ENCODE measurements around the gene FILIP1L. TPM values are rescaled to one million over a fixed set of nuclear protein-coding genes. Genes with fewer than 3 reads are reported as not detected.

The FILIP1L gene
- total RNA-seq, 2 experiments from 2014 or later, result 0.25 to 0.44 TPM

DNA sequence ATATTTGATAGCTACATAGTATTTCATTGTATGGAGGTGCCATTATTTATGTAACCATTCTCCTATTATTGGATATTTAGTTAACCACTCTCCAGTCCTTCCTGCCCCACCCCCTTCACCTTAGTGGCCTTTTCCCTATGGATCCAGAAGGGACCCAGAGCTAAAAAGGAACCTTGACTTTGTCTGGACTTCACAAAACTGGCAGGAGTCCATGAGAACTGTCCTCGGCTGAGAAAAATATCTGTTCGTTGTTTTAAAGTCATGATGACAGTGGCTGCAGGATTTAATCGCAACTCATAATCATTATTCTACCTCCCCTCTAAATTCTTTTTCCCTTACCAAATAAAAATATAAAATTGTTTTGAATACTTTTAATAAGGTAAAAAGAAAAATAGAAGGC, 166.9 kb downstream of the FILIP1L start:
- Mint-ChIP-seq H3K27ac (no peak overlapping the region), H3K4me3 (no peak overlapping the region), H3K4me1 (no peaks in the 10 kb centered on the region), H3K27me3 (no peaks in the 10 kb centered on the region), H3K9me3 (no peaks in the 10 kb centered on the region), H3K36me3 (ENCODE audit: low read depth) (no peaks in the 10 kb centered on the region)
- ChIA-PET CTCF (interaction anchor here (1.1 kb wide), 1 partner anchor 9 kb away, joined by 3 read pairs; no protein-coding TSS in a partner anchor), POLR2A (no interaction called here)
- no peak for DNase-seq

DNA sequence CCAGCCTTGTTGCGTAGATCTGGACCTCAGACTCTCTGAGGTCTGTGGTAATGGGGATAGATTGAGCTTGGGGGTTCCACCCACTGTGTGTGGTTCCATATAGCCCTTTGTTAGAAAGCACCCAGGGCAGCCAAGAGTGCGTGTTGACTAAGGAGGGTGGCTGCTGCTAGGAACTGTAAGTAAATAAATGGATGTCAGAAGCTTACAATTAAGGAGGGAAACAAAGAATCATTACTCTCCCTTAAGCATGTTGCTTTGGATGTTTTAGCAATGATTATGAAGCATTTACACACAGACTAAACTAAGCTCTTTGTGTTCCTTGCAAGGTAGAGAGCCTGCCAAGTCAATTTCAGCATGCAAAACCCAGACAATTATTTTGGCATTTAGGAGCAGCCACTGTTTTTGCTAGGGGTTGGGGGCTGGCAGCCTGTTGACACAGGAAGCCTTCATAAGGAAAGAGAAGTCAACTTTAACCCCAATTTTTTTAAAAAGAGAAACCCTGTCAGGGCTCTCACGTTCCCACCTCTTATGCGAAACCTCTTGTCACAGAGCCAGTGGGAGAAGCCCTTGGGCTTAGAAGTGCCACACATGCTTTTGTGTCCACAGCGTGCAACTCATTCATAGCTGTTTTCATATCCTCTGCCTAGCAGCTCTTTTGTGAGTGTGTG, 168.8 kb downstream of the FILIP1L start:
- ChIA-PET POLR2A (no interaction called here), CTCF (interaction anchor here (1.0 to 1.3 kb wide), 3 partner anchors 9 to 14 kb away, joined by 3 to 6 read pairs (median 3); no protein-coding TSS in a partner anchor)
- DNase-seq, result no peak
- Mint-ChIP-seq H3K9me3 (no peaks in the 10 kb centered on the region), H3K27me3 (no peaks in the 10 kb centered on the region), H3K27ac (no peak overlapping the region), H3K4me1 (no peaks in the 10 kb centered on the region), H3K36me3 (ENCODE audit: low read depth) (no peaks in the 10 kb centered on the region), H3K4me3 (no peak overlapping the region)

DNA sequence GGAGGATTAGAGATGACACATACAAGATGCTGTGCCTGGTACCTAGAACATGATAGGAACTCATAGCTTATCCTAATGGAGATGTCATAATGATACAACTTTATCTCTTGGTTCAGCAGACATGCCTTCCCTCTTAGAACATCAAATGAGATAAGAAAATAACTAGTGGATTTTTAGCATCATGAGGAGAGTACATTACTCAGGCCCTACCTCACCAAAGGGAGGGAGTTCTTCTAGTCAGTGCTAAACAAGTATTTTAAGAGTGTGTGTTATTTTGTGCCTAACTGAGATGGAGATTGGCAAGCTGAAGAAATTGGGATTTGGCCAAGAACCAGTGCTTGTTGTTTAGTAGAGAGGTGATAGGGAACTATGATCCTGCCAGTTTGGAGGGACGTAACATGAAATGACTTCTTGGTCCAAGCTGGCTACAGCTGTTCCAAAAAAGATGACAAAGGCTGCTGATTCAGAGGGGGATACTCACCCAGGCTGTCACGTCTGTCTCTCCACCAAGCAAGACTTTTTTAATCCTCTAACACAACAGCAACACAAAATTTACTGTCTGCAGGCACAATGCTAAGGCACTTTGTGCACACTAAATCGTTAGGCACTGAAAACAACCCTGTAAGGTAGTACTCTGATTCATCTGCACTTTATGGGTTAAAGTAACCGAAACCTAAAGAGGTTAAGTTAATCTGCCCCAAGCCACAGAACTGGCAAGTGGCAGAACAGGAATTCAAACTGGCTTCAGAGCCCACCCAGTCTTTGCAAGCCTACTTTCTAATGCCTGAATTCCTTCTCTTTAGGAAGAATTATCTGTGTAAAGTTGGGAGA, 170.2 kb downstream of the FILIP1L start:
- Mint-ChIP-seq H3K36me3 (ENCODE audit: low read depth) (no peaks in the 10 kb centered on the region), H3K4me3 (no peak overlapping the region), H3K4me1 (peaks cover 2% of the 10 kb centered on the region), H3K9me3 (no peaks in the 10 kb centered on the region), H3K27me3 (no peaks in the 10 kb centered on the region), H3K27ac (no peak overlapping the region)
- no peak for DNase-seq
- CTCF ChIA-PET, result interaction anchor here (0.6 kb wide), 1 partner anchor 143 kb away, joined by 3 read pairs; no protein-coding TSS in a partner anchor
- POLR2A ChIA-PET, result no interaction called here

DNA sequence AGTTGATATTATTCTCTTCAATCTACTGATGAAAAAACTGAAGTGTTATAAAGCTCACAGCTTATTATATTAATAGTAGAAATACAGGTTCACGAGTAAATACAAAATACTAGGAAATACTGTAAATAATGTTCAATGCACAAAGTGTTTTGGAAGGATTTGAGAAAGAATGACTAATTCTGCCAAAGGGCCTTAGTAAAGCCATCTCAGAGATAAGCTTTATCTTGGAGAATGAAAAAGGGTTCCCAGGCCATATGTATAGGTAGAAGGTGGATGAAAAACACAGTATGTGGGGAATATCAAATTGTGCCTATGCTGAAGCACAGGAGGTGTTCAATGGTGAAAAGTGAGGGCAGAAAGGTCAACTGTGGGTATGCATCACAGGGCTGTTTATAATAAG, 173.1 kb downstream of the FILIP1L start:
- Mint-ChIP-seq H3K4me1 (peaks cover 2% of the 10 kb centered on the region), H3K27ac (no peak overlapping the region), H3K27me3 (no peaks in the 10 kb centered on the region), H3K9me3 (no peaks in the 10 kb centered on the region), H3K4me3 (no peak overlapping the region), H3K36me3 (ENCODE audit: low read depth) (no peaks in the 10 kb centered on the region)
- POLR2A ChIA-PET, result no interaction called here
- no peak for DNase-seq
- CTCF ChIA-PET, result interaction anchor here (0.6 kb wide), 1 partner anchor 132 kb away, joined by 4 read pairs; no protein-coding TSS in a partner anchor

DNA sequence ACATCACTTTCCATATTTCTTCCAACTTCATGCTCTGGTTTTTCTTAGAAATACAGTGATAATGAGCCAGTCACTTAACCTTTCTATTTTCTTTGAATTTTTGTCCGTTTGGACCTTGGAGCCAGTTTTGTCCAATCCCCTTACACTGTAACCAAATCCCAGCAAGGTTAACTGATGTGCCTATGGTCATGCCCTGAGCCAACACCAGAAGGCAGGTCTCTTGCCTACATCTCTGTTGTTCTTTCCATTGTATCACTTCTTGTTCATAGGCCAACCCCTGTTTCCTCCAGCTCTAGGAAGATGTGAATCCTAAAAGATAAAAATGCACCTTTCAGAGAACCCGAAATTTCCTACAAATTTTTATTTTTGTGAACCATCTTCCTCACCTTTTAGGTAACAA, 174.0 kb downstream of the FILIP1L start:
- Mint-ChIP-seq H3K9me3 (no peaks in the 10 kb centered on the region), H3K27me3 (no peaks in the 10 kb centered on the region), H3K36me3 (ENCODE audit: low read depth) (no peaks in the 10 kb centered on the region), H3K27ac (no peak overlapping the region), H3K4me3 (no peak overlapping the region), H3K4me1 (peaks cover 2% of the 10 kb centered on the region)
- no peak for DNase-seq
- CTCF ChIA-PET, result interaction anchor here (0.6 kb wide), 1 partner anchor 131 kb away, joined by 4 read pairs; no protein-coding TSS in a partner anchor
- POLR2A ChIA-PET, result interaction anchor here (0.6 kb wide), 1 partner anchor 61 kb away, joined by 3 read pairs; no protein-coding TSS in a partner anchor

DNA sequence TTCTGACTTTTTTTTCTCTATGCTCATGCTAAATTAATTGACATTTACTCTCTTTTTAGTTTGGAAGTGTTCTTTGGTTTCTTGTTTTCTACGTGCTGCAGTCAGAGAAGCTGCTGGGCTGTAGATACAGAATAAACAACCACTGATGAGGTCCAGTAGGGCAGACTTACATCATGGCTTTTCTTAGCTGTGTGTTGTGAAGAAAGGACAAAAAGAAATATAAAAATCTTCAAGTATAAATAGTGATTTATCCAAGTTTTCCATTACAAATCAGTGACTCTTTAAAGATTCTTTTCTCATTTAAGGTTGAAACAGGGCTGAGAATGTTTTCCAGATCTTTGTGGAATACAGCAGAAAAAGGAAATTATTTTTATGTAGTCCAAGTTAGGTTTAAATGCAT, 174.4 kb downstream of the FILIP1L start:
- Mint-ChIP-seq H3K9me3 (no peaks in the 10 kb centered on the region), H3K4me3 (no peak overlapping the region), H3K27me3 (no peaks in the 10 kb centered on the region), H3K36me3 (ENCODE audit: low read depth) (no peaks in the 10 kb centered on the region), H3K4me1 (peaks cover 2% of the 10 kb centered on the region), H3K27ac (no peak overlapping the region)
- CTCF ChIA-PET, result no interaction called here
- POLR2A ChIA-PET, result interaction anchor here (0.6 kb wide), 1 partner anchor 61 kb away, joined by 3 read pairs; no protein-coding TSS in a partner anchor
- no peak for DNase-seq

DNA sequence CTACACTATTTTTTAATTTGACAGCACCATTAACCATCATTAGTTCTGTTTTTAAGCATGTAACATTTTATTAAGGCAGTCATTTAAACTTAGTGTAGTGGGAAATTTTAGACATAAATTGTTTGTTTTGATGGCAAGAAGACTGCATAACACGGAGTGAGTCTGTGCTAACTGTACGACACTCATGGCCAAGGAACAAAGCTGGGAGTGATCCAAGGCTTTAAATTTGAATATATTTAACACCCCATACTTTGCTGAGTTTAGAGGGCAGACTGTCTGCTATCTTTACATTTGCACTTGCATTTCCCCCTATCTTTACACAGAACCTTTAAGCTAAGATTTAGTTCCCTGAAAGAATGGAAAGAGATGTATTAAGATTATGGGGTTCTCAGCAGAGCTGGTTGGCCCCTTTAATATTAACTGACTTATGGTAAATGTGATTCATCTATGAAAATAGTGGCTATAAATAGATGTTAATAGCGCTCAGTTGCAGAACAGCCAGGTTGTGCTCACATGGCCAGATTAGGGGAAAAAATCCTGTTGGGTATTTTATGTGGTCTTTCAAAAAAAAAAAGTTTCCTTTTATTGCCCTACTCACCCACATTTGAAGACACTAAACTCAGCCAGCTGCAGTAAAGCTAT, 175.9 kb downstream of the FILIP1L start:
- no peaks in the 10 kb centered on the region for H3K9me3 Mint-ChIP-seq
- H3K4me1 Mint-ChIP-seq, result peaks cover 2% of the 10 kb centered on the region
- ChIA-PET CTCF (interaction anchor here (1.0 to 1.5 kb wide), 2 partner anchors 9 to 13 kb away, joined by 3 to 4 read pairs; no protein-coding TSS in a partner anchor), POLR2A (no interaction called here)
- H3K27me3 Mint-ChIP-seq, result no peaks in the 10 kb centered on the region
- DNase-seq, result no peak
- no peak overlapping the region for H3K4me3 Mint-ChIP-seq
- no peak overlapping the region for H3K27ac Mint-ChIP-seq
- H3K36me3 Mint-ChIP-seq (ENCODE audit: low read depth), result no peaks in the 10 kb centered on the region

DNA sequence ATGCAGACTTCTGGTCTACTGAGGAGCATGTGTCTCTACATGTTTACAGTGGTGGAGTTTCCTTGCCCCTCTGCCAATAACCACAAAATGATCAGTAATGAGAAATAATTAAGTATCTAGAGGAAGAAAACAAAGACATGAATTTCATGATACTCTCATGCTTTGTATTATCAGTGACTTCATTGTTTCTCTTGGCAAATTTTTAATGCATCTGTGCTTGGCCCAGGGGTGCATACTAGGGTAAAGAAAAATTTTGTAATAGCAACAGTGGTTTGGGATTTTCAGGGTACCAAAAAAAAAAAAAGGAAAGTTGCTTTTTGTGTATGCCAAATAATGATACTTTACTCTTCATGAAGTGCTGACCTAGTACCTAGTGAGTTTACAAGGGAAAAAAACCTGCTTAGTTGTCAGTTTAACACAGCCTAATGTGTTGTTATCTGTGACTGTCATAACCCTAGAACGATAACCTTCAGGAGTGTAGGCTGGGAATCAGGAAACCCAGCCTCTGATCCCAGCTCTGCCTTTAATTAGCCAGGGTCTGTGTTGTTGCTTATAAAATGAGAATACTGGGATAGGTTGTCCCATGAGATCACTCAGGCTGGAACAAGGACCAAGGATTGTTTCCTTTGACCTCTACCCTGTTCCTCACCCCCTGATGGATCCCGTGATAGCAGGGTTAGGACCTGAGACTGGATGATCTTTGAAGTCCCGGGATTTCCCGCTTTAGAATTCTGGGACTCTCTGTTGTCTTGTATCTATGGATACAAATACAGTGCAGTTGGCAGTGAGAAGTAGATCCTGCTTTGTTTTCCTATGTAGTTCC, 179.1 kb downstream of the FILIP1L start:
- ChIA-PET POLR2A (no interaction called here), CTCF (interaction anchor here (1.8 kb wide), 1 partner anchor 32 kb away, joined by 4 read pairs; no protein-coding TSS in a partner anchor)
- no peak for DNase-seq
- Mint-ChIP-seq H3K27ac (no peak overlapping the region), H3K4me1 (peaks cover under 1% of the 10 kb centered on the region), H3K27me3 (no peaks in the 10 kb centered on the region), H3K4me3 (no peak overlapping the region), H3K36me3 (ENCODE audit: low read depth) (no peaks in the 10 kb centered on the region), H3K9me3 (no peaks in the 10 kb centered on the region)

DNA sequence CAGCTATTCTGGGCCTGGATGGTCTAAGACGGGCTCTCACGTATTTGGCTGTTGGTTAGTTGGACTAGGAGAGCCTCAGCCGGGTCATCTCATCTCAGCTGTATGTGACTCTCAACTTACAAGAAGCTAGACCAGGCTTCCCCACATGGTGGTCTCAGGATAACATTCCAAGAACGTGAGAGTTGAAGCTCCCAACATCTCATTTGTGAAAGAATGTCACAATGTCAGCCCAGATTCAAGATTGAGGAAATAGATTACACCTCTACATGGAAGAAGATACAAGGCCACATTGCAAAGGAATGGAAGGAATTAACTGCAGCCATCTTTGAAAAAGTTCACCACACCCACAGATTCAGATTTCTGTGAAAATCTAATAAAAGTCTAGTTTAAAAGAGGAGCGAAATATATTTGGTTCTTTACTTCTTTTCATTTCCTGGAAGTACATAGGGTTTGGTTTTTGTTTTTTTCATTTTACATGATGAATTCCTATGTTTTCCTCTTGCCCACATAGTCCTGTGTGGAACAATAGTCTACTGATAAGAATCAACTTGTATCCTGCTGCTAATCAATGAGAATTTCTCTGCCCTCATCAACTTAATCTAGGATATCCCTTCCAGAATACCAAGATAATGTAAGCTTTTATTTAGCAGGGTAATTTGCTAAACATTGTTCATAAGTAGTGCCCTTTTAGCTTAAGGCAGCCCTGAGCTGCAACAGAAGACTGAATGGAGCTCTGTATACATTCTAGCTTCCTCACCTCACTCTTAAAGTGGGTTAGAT, 180.1 kb downstream of the FILIP1L start:
- POLR2A ChIA-PET, result no interaction called here
- H3K9me3 Mint-ChIP-seq, result no peaks in the 10 kb centered on the region
- H3K27ac Mint-ChIP-seq, result no peak overlapping the region
- no peaks in the 10 kb centered on the region for H3K36me3 Mint-ChIP-seq (ENCODE audit: low read depth)
- CTCF ChIA-PET, result interaction anchor here (1.8 kb wide), 1 partner anchor 31 kb away, joined by 4 read pairs; no protein-coding TSS in a partner anchor
- H3K4me3 Mint-ChIP-seq, result no peak overlapping the region
- DNase-seq, result no peak
- no peaks in the 10 kb centered on the region for H3K4me1 Mint-ChIP-seq
- no peaks in the 10 kb centered on the region for H3K27me3 Mint-ChIP-seq

DNA sequence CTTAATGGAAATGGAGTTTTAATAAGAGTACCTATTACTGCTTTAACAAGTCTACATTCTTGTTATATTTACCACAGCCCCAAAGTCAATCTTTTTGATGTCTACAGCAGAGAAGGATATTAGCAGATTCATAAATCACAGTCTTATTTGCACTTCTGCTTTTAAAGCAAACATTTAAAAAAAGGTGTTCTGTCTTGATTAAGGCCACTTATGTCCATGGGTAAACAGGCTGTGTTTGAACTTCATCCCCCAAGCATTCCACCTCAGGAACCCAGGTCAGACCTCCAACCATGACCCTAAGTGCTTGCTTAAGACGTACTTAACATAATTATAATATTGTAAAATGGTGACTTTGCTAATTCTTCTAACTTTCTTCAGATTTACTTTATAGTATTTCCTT, 183.2 kb downstream of the FILIP1L start:
- DNase-seq, result no peak
- ChIA-PET POLR2A (no interaction called here), CTCF (no interaction called here)
- no peak overlapping the region for H3K27ac Mint-ChIP-seq
- H3K27me3 Mint-ChIP-seq, result no peaks in the 10 kb centered on the region
- H3K4me1 Mint-ChIP-seq, result no peaks in the 10 kb centered on the region
- H3K36me3 Mint-ChIP-seq (ENCODE audit: low read depth), result no peaks in the 10 kb centered on the region
- no peaks in the 10 kb centered on the region for H3K9me3 Mint-ChIP-seq
- no peak overlapping the region for H3K4me3 Mint-ChIP-seq

DNA sequence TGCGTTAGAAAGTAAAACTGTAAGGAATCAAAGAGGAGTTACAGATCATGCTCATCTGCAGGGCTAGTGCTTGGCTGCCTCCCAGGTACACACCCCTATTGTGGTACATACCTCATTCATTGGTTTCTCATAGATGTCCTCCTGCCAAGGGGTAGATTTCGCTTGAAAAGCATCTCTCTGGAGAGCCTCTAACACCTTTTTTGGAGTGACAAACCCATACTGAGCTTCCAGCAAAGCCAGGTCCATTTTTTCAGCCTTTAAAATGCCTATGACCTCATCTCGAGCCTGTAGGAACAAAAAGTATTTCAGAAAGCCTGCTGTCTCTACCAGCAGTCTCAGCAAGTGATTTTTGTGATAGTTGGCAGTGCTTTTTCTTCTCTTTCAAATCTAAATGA, 184.6 kb downstream of the FILIP1L start:
- no peak for DNase-seq
- H3K36me3 Mint-ChIP-seq (ENCODE audit: low read depth), result no peaks in the 10 kb centered on the region
- H3K4me3 Mint-ChIP-seq, result no peak overlapping the region
- no peaks in the 10 kb centered on the region for H3K4me1 Mint-ChIP-seq
- POLR2A ChIA-PET, result no interaction called here
- no peaks in the 10 kb centered on the region for H3K27me3 Mint-ChIP-seq
- CTCF ChIA-PET, result interaction anchor here (0.7 kb wide), 1 partner anchor 13 kb away, joined by 3 read pairs; no protein-coding TSS in a partner anchor
- H3K27ac Mint-ChIP-seq, result no peak overlapping the region
- H3K9me3 Mint-ChIP-seq, result no peaks in the 10 kb centered on the region
